ENCODE results near the gene RFX1.
"Not testable (repeated sequence)": the region's sequence is repeated elsewhere in the genome, so short reads cannot be mapped to it uniquely, and the experiment has no call there.

Gene RFX1

DNA sequence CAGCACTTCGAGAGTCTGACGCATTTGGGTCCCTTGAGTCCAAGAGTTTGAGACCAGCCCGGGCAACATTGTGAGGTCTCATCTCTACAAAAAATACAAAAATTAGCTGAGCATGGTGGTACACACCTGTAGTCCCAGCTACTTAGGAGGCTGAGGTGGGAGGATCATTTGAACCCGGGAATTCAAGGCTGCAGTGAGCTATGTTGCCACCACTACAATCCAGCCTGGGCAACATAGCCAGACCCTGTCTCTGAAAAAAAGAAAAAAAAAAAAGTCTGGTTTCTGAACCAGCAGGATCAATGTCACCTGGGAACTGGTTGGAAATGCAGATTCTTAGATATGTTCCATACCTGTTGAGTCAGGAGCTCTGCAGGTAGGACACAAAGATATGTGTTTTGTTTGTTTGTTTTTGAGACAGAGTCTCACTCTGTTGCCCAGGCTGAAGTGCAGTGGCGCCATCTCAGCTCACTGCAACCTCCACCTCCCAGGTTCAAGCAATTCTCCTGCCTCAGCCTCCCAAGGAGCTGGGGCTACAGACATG lies 20.6 kb upstream of the RFX1 start:
- not testable (repeated sequence) for DNase-seq

- DNase-seq, result no peak
Measured at GRCh38 chr19:14023404-14024235, 17.5 kb upstream of the RFX1 start.

GRCh38 chr19:14022469-14022868 lies 16.3 kb upstream of the RFX1 start:
- DNase-seq, result no peak

DNA sequence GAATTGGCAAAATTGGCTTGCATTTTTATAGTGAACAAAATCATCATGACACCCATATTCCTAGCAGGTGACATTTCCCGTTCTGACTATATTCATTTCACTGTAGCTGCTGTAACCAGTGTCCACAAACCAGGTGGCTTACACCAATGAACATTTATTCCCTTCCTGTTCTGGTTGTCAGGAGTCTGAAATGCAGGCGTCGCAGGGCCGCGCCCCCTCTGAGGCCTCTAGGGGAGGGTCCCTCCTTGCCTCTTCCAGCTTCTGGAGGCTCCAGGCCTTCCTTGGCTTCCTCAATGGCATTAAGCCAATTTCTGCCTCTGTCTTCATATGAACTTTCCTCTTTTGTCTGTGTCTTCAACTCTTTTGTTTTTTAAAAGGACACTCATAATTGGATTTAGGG lies 15.4 kb upstream of the RFX1 start:
- no peak for DNase-seq

GRCh38 chr19:14019739-14020138 lies 13.6 kb upstream of the RFX1 start:
- not testable (repeated sequence) for DNase-seq

- no peak for DNase-seq
Measured at GRCh38 chr19:14019100-14019499, 13.0 kb upstream of the RFX1 start.

DNA sequence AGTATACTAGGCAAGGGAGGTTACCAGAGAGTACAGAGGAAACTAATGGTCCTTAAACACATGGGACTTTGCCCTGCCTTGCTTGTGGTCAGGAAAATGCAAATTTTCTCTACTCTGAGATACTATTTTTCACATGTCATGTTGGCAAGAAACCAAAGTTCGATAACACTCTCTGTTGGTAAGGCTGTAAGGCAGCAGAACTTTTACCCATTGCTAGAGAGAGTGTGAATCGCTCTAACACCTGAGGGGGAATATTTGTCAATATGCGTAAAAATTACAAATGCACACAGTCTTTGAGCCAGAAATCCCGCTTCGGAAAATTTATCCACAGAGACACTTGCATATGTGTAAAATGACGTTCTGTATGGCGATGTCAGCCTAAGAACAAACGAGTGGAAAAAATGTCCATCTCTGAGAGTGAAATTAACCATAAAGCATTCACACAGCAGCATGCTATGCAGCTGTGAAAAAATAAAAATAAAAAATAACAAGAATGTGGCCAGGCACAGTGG lies 9.5 kb upstream of the RFX1 start:
- DNase-seq, result no peak

DNA sequence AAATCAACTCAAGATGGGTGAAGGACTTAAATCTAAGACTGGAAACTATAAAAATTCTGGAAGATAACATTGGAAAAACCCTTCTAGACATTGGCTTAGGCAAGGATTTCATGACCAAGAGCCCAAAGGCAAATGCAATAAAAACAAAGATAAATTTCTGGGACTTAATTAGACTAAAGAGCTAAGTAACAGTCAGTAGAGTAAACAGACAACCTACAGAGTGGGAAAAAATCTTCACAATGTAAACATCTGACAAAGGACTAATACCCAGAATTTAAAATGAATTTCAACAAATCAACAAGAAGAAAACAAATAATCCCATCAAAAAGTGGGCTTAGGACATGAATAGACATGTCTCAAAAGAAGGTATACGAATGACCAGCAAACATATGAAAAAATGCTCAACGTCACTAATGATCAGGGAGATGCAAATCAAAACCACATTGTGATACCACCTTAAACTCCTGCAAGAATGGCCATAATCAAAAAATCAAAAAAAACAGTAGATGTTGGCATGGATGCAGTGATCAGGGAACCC lies 6.3 kb upstream of the RFX1 start:
- no peak for DNase-seq

DNA sequence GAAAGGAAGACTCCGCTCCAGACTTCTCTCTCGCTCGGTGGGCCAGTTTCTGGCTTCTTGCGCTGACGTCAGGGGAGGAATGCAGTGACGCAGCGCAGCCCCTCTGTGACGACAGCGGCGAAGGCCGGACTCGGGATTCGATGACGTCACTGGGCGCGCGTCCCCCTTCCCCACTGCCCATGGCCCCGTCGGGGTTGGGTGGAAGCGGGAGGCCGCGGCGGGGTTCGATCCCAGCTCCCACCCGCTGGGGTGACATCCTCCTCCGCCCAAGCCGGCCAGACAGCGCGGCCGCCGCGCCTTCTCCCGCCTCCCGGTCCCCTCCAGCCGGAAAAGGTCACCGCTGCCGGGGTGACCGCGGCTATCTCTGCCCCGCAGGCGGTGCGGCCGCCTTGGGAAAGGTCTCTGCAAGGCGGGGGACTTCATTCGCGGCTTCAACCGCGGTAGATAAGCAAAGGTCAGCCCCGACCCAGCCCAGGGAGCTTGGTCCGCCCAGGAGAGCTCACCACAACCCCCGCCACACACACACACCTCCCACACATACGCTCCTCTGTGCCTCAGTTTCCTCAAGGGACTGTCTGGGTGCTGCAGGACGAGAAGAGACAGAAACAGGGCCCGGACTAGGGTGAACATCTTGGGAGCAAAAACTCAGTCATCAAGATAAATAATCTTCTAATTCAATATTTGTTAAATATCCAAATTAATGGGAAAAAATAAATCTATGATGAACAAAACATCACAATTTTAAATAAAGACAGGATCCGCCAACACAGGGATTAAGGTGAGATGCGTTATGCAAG lies 844 bp upstream of the RFX1 start:
- DNase-seq, result no peak

DNA sequence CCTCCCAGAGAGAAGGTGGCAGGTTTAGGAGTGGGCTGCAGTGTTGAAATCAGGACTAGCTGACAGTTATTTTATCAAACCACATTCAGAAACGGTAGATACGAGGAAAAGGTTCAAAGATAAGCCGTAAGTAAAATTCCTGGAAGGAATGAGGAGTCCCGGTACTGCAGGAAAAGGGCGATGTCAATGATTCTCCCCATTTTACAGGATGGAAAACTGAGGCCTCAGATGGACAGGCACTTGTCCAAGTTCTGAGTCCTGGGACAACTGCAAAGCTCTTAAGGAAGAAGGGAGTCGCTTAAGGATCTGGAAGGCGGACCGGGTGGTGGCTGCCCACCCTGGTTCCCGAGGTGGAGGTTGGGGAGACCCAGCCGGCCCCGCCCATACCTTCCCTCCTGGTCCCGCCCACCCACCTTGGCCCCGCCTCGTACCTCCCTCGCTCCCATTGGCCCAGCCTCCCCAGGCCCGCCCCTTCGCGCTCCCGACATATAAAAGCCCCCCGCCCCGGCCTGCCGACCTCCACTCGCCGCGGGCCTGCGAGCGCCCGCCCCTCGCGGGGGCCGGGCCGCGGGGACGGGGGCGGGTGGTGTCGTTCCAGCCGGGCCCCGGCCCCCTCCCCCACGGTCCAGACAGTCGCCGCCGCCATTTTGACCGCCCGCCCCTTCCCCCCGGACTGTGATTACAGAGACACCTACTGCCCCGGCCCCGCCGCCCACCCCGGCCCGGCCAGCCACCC lies 603 bp downstream of the RFX1 start:
- peak; percentile 33 to 65 for DNase-seq

DNA sequence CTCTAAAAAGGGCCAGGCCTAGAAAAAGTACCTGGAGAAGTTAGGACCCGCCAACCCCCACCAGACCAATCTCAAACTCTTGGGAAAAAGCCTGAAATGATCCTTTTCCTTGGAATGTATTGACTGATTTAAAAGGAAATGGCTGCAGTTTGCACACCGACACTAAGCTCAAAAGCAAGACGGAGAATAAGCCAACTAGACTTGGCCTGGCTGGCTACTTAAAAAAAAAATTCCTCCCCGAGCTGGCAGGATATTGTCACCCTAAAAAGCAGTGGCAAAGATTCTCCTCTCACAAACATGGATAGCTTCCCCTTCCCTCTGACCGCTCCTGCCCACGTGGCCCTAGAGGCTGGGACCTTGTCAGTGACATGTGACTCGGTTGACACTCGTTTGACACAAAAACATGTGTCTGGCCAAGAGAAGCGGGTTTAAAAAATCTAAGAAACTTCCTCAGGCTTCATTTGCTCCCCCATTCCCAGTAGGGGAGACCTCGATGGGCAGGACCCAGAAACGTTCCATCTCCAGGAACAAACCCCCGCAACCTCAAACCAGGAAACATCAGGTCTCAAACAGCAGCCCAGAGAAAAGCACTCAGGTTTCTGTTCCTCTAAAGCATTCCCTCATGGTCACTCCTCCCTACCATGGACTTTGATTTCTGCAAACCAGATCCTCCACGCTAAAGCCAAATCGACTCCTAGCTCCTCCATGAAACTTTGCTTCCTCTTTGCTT lies 1.3 kb downstream of the RFX1 start:
- DNase-seq, result no peak

DNA sequence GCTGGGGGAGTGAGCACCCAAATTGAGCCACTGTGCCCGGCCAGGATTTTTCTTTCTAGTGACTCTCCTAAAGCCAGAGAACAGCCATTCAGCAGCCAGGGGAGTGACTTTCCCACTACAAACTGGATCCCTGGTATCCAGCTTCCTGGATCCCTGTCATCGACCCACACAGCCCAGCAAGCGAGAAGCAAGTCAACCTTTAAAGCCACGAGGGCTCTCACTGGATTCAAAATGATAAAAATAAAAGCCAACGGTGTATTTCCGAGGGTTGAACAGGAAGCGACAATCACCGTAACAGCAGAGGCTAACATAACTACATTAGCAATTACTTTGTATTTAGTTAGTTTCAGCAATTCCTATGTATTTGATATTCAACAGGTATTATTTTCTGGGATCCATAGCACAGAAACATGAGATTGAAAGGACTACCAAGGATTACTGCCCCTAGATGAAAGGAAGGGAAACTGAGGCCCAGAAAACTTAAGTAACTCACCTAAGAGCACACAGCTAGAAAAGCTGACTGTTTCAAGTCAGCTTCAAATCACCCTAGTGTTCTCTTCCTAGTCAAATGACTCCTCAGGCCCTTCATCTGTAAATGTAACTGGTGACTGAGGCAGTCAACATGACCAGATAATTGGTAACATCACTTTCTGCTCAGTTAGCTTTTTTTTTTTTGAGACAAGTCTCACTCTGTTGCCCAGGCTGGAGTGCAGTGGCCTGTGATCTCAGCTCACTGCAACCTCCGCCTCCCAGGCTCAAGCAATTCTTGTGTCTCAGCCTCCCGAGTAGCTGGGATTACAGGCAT lies 2.7 kb downstream of the RFX1 start:
- DNase-seq, result no peak

- DNase-seq, result no peak
Measured at GRCh38 chr19:14002571-14003250, 3.4 kb downstream of the RFX1 start.

DNA sequence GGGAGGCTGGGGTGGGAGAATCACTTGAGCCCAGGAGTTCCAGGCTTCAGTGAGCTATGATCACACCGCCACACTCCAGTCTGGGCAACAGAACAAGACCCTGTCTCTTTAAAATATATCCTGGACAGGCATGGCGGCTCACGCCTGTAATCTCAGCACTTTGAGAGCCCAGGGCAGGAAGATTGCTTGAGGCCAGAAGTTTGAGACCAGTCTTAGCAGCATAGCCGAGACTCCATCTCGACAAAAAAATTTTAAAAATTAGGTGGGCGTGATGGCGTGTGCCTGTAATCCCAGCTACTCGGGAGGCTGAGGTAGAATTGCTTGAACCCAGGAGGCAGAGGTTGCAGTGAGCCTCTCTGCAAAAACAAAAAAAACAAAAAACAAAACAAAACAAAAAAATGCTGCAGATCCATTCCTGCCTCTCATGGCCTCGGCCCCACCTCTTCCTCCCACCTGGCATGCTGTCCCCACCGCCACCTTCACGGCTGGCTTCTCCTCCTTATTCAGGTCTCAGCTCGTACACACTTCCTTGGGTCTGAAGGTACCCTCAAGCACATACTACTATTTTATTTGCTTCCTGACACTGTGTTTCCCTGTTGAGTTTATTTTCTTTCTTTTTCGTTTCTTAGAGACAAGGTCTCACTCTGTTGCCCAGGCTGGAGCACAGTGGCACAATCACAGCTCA lies 5.3 kb downstream of the RFX1 start:
- DNase-seq, result no peak

GRCh38 chr19:13999085-13999484 lies 7.0 kb downstream of the RFX1 start:
- no peak for DNase-seq

DNA sequence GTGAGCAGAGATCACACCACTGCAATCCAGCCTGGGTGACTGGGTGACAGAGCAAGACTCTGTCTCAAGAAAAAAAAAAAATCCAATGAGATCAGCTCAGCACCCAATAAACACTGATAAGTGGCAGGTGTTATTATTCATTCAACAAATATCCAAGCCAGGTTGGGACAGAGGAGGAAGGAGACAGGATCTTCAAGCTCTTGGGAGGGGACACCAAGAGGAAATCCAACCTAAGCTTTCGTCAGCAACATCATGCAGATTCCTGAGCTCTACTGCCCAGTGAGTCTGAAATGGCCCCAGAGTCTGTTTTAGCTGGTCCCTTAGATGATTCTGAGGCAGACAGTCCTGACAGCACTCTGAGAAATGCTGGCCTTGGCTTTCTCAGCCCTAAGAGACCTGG lies 7.7 kb downstream of the RFX1 start:
- DNase-seq, result no peak

DNA sequence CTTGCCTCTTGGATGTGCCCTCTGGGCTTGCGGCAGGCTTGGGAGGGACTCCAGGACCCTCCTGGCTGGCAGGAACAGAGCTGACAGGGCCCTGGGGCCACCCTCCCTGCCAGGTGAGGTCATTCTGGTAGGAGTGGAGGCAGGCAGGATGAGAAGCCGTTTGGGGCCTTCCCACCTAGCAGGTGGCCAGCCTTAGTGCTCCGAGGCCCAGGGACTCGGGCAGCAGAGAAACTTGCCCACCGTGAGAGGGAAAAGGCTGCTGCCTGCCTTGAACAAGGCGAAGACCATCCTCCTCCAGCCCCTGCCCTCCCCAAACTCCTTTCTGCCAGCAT lies 8.5 kb downstream of the RFX1 start:
- no peak for DNase-seq

DNA sequence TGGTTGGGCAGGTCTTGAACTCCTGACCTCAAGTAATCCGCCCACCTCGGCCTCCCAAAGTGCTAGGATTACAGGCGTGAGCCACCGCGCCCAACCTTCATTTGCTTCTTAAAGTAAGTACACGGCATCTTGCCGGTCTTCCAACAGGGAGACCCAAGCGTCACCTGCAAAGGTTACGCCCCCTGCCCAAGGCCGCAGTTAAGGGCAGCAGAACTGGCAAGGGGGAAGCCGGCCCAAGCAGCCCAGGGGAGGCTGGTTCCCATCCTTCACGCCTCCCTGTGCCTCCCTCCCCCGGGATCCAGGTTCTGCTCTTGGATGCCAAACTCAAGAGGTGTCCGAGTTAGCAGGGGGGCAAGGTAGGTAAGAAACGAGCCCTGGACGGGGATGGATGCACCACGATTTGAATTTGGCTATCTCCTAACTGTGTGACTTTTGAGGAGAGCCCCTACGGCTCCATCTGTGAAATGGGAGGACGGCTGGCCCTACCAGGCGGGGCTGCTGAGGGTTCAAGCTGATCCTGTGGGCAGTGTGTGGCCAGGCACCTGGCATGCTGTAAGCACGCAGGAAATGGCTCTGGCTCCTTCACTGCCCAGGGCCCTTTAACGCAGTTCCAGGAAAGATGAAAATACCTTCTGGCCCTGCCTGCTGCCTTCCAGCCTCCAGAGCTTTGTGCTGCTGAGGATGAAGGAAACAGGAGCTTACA lies 9.0 kb downstream of the RFX1 start:
- DNase-seq, result no peak
